Endothelial cell (in vitro differentiated cells): ENCODE data around the gene GGNBP2. TPM values are rescaled to one million over a fixed set of nuclear protein-coding genes. Genes with fewer than 3 reads are reported as not detected.

Source experiments
- DNase-seq: peaks from one replicate; pipeline ENCODE4 v3.0.0; 2021; ENCODE audit warnings: low spot score
- H3K27ac Mint-ChIP-seq: one replicate; pipeline ENCODE4 v1.8.0; 2021; ENCODE audit warnings: mixed read lengths, inconsistent platforms; ENCODE audit not compliant: unreplicated experiment
- H3K27me3 Mint-ChIP-seq: one replicate; pipeline ENCODE4 v1.8.0; 2021; ENCODE audit warnings: mild to moderate bottlenecking, moderate library complexity, mixed read lengths, inconsistent platforms; ENCODE audit not compliant: unreplicated experiment
- H3K36me3 Mint-ChIP-seq: one replicate; pipeline ENCODE4 v1.8.0; 2021; ENCODE audit warnings: mild to moderate bottlenecking, low read depth, mixed read lengths, inconsistent platforms; ENCODE audit not compliant: unreplicated experiment
- H3K4me1 Mint-ChIP-seq: one replicate; pipeline ENCODE4 v1.8.0; 2021; ENCODE audit warnings: mild to moderate bottlenecking, mixed read lengths, inconsistent platforms; ENCODE audit not compliant: unreplicated experiment
- H3K4me3 Mint-ChIP-seq: one replicate; pipeline ENCODE4 v1.8.0; 2021; ENCODE audit warnings: mild to moderate bottlenecking, mixed read lengths, inconsistent platforms; ENCODE audit not compliant: unreplicated experiment
- H3K9me3 Mint-ChIP-seq: one replicate; pipeline ENCODE4 v1.8.0; 2021; ENCODE audit warnings: mixed read lengths, inconsistent platforms; ENCODE audit not compliant: unreplicated experiment
- CTCF ChIP-seq: fragments of 200-600 bp; sonication (generic); IDR thresholded peaks from one replicate; pipeline ENCODE4 v1.5.0; 2021; ENCODE audit warnings: antibody characterized with exemption; ENCODE audit not compliant: unreplicated experiment
- total RNA-seq: library from RNA; stranded (reverse); fragmentation: NEBNext Ultra II Directional; extraction: Animal tissue kit (Norgen Biotek cat#: 25700); gene quantifications from one replicate; pipeline ENCODE4 v1.2.1, GENCODE V29; 2021; ENCODE audit not compliant: unreplicated experiment

Gene GGNBP2
- total RNA-seq, 1 donor from 2014 or later = 84.4 TPM

GRCh38 chr17:36550491-36551417, 6.0 kb downstream of the GGNBP2 start:
- Mint-ChIP-seq H3K4me1 (peaks cover 18% of the 10 kb centered on the region), H3K27ac (peak overlapping the region; percentile 46)

DNA sequence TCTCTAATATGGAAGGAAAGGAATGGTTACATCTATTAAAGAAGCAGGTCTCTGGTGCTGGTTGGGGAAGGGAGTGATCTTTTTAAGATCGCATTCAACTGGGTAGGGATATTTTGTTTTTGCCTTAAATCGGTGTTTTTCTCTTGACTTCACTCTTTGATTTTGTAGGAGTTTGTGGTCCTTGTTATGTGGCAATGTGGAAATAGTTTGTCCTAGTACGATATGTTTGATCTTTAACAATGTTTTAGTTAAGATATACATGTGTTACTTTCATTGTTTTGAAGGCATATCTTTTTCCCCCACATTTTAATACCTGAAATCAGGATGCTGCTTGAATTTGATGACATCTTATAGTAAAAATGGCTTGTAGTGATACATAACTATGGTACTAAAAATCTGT, 8.7 kb downstream of the GGNBP2 start:
- H3K27me3 Mint-ChIP-seq = no peaks in the 10 kb centered on the region
- no peak for TF ChIP-seq CTCF
- DNase-seq = no peak
- peaks cover 3% of the 10 kb centered on the region for H3K4me1 Mint-ChIP-seq
- H3K4me3 Mint-ChIP-seq = no peak overlapping the region
- H3K9me3 Mint-ChIP-seq = no peaks in the 10 kb centered on the region
- peaks cover 14% of the 10 kb centered on the region for H3K36me3 Mint-ChIP-seq
- H3K27ac Mint-ChIP-seq = no peak overlapping the region

More at GRCh38 chr17:36550491-36551417, 6.0 kb downstream of the GGNBP2 start:
- H3K27me3 Mint-ChIP-seq = peaks cover 3% of the 10 kb centered on the region
- DNase-seq = no peak
- H3K9me3 Mint-ChIP-seq = no peaks in the 10 kb centered on the region
- TF ChIP-seq CTCF = no peak
- H3K36me3 Mint-ChIP-seq = peaks cover 8% of the 10 kb centered on the region
- H3K4me3 Mint-ChIP-seq = peak overlapping the region; percentile 23

DNA sequence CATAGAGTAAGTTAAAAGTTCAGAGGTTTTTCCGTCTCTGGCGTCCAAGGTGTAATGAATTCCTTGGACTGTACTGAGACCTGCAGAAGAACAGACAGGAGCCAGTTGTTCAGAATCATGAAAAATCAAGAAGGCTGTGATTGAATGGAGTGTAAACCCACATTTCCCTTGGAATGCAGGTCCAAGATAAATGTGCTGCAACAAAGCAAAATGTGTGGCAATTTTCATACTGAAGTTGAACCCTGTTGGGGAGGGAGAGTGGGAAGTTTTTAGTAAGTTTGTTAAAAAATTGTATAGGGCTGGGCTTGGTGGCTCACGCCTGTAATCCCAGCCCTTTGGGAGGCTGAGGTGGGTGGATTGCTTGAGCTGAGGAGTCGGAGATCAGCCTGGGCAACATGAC, 21.4 kb downstream of the GGNBP2 start:
- DNase-seq = no peak
- H3K36me3 Mint-ChIP-seq = peaks cover 23% of the 10 kb centered on the region
- H3K27me3 Mint-ChIP-seq = no peaks in the 10 kb centered on the region
- TF ChIP-seq CTCF = no peak
- H3K9me3 Mint-ChIP-seq = no peaks in the 10 kb centered on the region
- H3K27ac Mint-ChIP-seq = no peak overlapping the region
- no peaks in the 10 kb centered on the region for H3K4me1 Mint-ChIP-seq
- H3K4me3 Mint-ChIP-seq = no peak overlapping the region

DNA sequence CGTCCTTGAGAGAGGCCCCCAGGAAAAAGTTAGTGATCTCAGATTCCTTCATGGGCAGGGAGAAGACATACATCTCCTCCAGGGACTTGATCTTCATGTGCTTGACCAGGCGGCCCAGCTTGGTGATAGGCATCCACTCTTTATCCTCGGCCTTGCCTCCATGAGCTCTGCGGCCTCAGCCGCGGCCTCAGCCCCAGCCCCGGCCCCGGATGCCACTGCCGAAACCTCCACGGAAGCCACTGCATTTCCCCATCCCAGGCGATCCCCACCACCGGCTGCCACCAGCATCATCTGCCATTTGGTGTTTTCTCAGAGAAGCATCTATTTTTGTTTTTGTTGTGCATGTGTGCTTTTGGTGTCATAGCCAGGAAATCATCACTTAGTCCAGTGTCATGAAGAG, 30.3 kb downstream of the GGNBP2 start:
- peaks cover 5% of the 10 kb centered on the region for H3K27me3 Mint-ChIP-seq
- H3K4me1 Mint-ChIP-seq = no peaks in the 10 kb centered on the region
- no peak overlapping the region for H3K4me3 Mint-ChIP-seq
- H3K27ac Mint-ChIP-seq = no peak overlapping the region
- DNase-seq = no peak
- H3K9me3 Mint-ChIP-seq = no peaks in the 10 kb centered on the region
- H3K36me3 Mint-ChIP-seq = peaks cover 19% of the 10 kb centered on the region
- TF ChIP-seq CTCF = no peak

- Mint-ChIP-seq H3K27me3 (peaks cover 5% of the 10 kb centered on the region), H3K9me3 (no peaks in the 10 kb centered on the region)
- no peak for TF ChIP-seq CTCF
Observed at GRCh38 chr17:36576793-36577192, 32.1 kb downstream of the GGNBP2 start.

More at GRCh38 chr17:36576793-36577192, 32.1 kb downstream of the GGNBP2 start:
- Mint-ChIP-seq H3K4me3 (no peak overlapping the region), H3K27ac (no peak overlapping the region), H3K36me3 (peaks cover 23% of the 10 kb centered on the region), H3K4me1 (no peaks in the 10 kb centered on the region)
- DNase-seq = no peak
